ENCODE data around the gene FAT1. TPM values are rescaled to one million over a fixed set of nuclear protein-coding genes. Genes with fewer than 3 reads are reported as not detected.

Gene FAT1
- total and polyA plus RNA-seq, 2 donors (not counting 1 experiment from before 2014, with no cell fraction given): 0.07 to 0.15 TPM

GRCh38 chr4:186708554-186708953 lies 15.1 kb downstream of the FAT1 start:
- no peak overlapping the region for H3K27ac Mint-ChIP-seq
- Histone ChIP-seq H3K27me3 (replicated peaks in 1 of 4; ENCODE audit: control extremely low read depth in 1 of 4, control insufficient read depth in 3 of 4, insufficient read depth in 4 of 4, low read length in 3 of 4) (no peaks in the 10 kb centered on the region), H3K9me3 (ENCODE audit: control extremely low read depth in 1 of 3, control insufficient read depth in 2 of 3, insufficient read depth in 1 of 3, low read length in 2 of 3) (peaks cover 0 to 8% (median 0%) of the 10 kb centered on the region in 3 donors), H3K9ac (ENCODE audit: low read length) (no peak overlapping the region), H3K27ac (ENCODE audit: low read length in 2 of 2) (no peak overlapping the region), H4K20me1 (ENCODE audit: control insufficient read depth, insufficient read depth, low read length, poor library complexity, severe bottlenecking) (no peaks in the 10 kb centered on the region), H3K36me3 (replicated peaks in 1 of 2; ENCODE audit: control extremely low read depth in 1 of 2, control insufficient read depth in 1 of 2, extremely low read depth in 1 of 2, insufficient read depth in 2 of 2, low read length in 1 of 2) (no peaks in the 10 kb centered on the region), H3K4me3 (ENCODE audit: control extremely low read depth in 1 of 5, extremely low read depth in 1 of 5, insufficient read depth in 1 of 5, low read depth in 2 of 5, low read length in 4 of 5) (no peak overlapping the region), H3K79me2 (ENCODE audit: control insufficient read depth, insufficient read depth, low read length) (no peaks in the 10 kb centered on the region), H3K4me1 (ENCODE audit: control insufficient read depth in 2 of 2, insufficient read depth in 2 of 2, low read length in 2 of 2) (no peaks in the 10 kb centered on the region), H3K4me2 (replicated peaks; ENCODE audit: low read depth, low read length, poor library complexity, severe bottlenecking) (no peak overlapping the region), H2AFZ (ENCODE audit: insufficient read depth, low read depth, low read length, poor library complexity, severe bottlenecking) (no peak overlapping the region)
- POLR2A ChIA-PET: no interaction called here
- no peak overlapping the region for H3K4me3 Mint-ChIP-seq
- H3K9me3 Mint-ChIP-seq (ENCODE audit: insufficient read depth): no peaks in the 10 kb centered on the region
- WGBS (ENCODE audit: insufficient coverage): 91% methylated on average over 5 of the region's 6 CpGs
- TF ChIP-seq CTCF (IDR thresholded peaks at IDR 0.05): no peak
- TF ChIP-seq EZH2 (IDR thresholded peaks at IDR 0.05; ENCODE audit: borderline replicate concordance, insufficient read depth, low read depth, low read length, poor library complexity, severe bottlenecking): no peak
- ATAC-seq (ENCODE audit: low read depth) (no peak), DNase-seq (no peak)
- CTCF ChIA-PET: no interaction called here
- H3K27me3 Mint-ChIP-seq: no peaks in the 10 kb centered on the region
- no peaks in the 10 kb centered on the region for H3K4me1 Mint-ChIP-seq
- intact Hi-C loops (cut with micrococcal nuclease): no loop called here

GRCh38 chr4:186707996-186708395 lies 15.7 kb downstream of the FAT1 start:
- H3K4me1 Mint-ChIP-seq: no peaks in the 10 kb centered on the region
- Histone ChIP-seq H3K4me2 (replicated peaks; ENCODE audit: low read depth, low read length, poor library complexity, severe bottlenecking) (no peak overlapping the region), H3K9ac (ENCODE audit: low read length) (no peak overlapping the region), H4K20me1 (ENCODE audit: control insufficient read depth, insufficient read depth, low read length, poor library complexity, severe bottlenecking) (no peaks in the 10 kb centered on the region), H3K9me3 (ENCODE audit: control extremely low read depth in 1 of 3, control insufficient read depth in 2 of 3, insufficient read depth in 1 of 3, low read length in 2 of 3) (peaks cover 0 to 8% (median 0%) of the 10 kb centered on the region in 3 donors), H3K79me2 (ENCODE audit: control insufficient read depth, insufficient read depth, low read length) (no peaks in the 10 kb centered on the region), H3K36me3 (replicated peaks in 1 of 2; ENCODE audit: control extremely low read depth in 1 of 2, control insufficient read depth in 1 of 2, extremely low read depth in 1 of 2, insufficient read depth in 2 of 2, low read length in 1 of 2) (no peaks in the 10 kb centered on the region), H3K4me3 (ENCODE audit: control extremely low read depth in 1 of 5, extremely low read depth in 1 of 5, insufficient read depth in 1 of 5, low read depth in 2 of 5, low read length in 4 of 5) (no peak overlapping the region), H3K27ac (ENCODE audit: low read length in 2 of 2) (no peak overlapping the region), H2AFZ (ENCODE audit: insufficient read depth, low read depth, low read length, poor library complexity, severe bottlenecking) (no peak overlapping the region), H3K27me3 (replicated peaks in 1 of 4; ENCODE audit: control extremely low read depth in 1 of 4, control insufficient read depth in 3 of 4, insufficient read depth in 4 of 4, low read length in 3 of 4) (no peaks in the 10 kb centered on the region), H3K4me1 (ENCODE audit: control insufficient read depth in 2 of 2, insufficient read depth in 2 of 2, low read length in 2 of 2) (no peaks in the 10 kb centered on the region)
- ATAC-seq (ENCODE audit: low read depth) (no peak), DNase-seq (no peak)
- no peak overlapping the region for H3K27ac Mint-ChIP-seq
- CTCF ChIA-PET: no interaction called here
- POLR2A ChIA-PET: no interaction called here
- no peak for TF ChIP-seq CTCF (IDR thresholded peaks at IDR 0.05)
- TF ChIP-seq EZH2 (IDR thresholded peaks at IDR 0.05; ENCODE audit: borderline replicate concordance, insufficient read depth, low read depth, low read length, poor library complexity, severe bottlenecking): no peak
- no peaks in the 10 kb centered on the region for H3K9me3 Mint-ChIP-seq (ENCODE audit: insufficient read depth)
- no peaks in the 10 kb centered on the region for H3K27me3 Mint-ChIP-seq
- no peak overlapping the region for H3K4me3 Mint-ChIP-seq
- intact Hi-C loops (cut with micrococcal nuclease): no loop called here
- 97% methylated on average over 15 of the region's 16 CpGs for WGBS (ENCODE audit: insufficient coverage)
